ENCODE measurements around the gene FNDC3B. TPM values are rescaled to one million over a fixed set of nuclear protein-coding genes. Genes with fewer than 3 reads are reported as not detected.

Gene FNDC3B
- total RNA-seq, 1 experiment from 2014 or later = 173 TPM

- TF ChIP-seq SIN3A (IDR thresholded peaks at IDR 0.05; ENCODE audit: borderline replicate concordance, insufficient read depth, low read depth, low read length) (no peak), POLR2AphosphoS5 (IDR thresholded peaks at IDR 0.05; ENCODE audit: low read depth, low read length) (no peak), REST (IDR thresholded peaks at IDR 0.05; ENCODE audit: insufficient read depth in 1 of 2, low read depth in 2 of 2, low read length in 1 of 2) (no peak), TCF7L2 (IDR thresholded peaks at IDR 0.05; ENCODE audit: low read depth, low read length) (no peak), CTCF (IDR thresholded peaks at IDR 0.05) (no peak)
- Histone ChIP-seq H3K4me3 (ENCODE audit: low read depth in 2 of 2, low read length in 2 of 2) (no peak overlapping the region), H3K27me3 (ENCODE audit: control insufficient read depth, insufficient read depth, low read length) (no peaks in the 10 kb centered on the region), H3K36me3 (ENCODE audit: control insufficient read depth, insufficient read depth, low read length) (no peaks in the 10 kb centered on the region), H3K27ac (ENCODE audit: low read length) (0 out of 2 replicates have a peak overlapping the region, but pooled peaks have one; percentile 23), H3K4me1 (ENCODE audit: control insufficient read depth, insufficient read depth, low read length) (peaks cover 50% of the 10 kb centered on the region), H3K9me3 (ENCODE audit: control insufficient read depth, insufficient read depth, low read depth, low read length) (no peaks in the 10 kb centered on the region)
- ChIA-PET CTCF (no interaction called here), POLR2A (no interaction called here)
- no TSS peak for BruUV-seq (replicated peaks)
- ATAC-seq (no peak), DNase-seq (ENCODE audit: low read depth, low spot score) (no peak)
- intact Hi-C loops (cut with micrococcal nuclease; ENCODE audit: unreplicated experiment) = no loop called here
- in situ Hi-C loops (cut with HindIII; ENCODE audit: low pct_unique_long_range_greater_than_20kb, low sequenced_read_pairs) = no loop called here
Observed at GRCh38 chr3:172190980-172191379, 151.6 kb downstream of the FNDC3B start.

GRCh38 chr3:172191629-172192028, 152.3 kb downstream of the FNDC3B start:
- 0 out of 2 replicates have a peak overlapping the region, but pooled peaks have one; percentile 23 for H3K27ac ChIP-seq (ENCODE audit: low read length)
- POLR2A ChIA-PET = no interaction called here

More at GRCh38 chr3:172191629-172192028, 152.3 kb downstream of the FNDC3B start:
- no peaks in the 10 kb centered on the region for H3K36me3 ChIP-seq (ENCODE audit: control insufficient read depth, insufficient read depth, low read length)
- peaks cover 50% of the 10 kb centered on the region for H3K4me1 ChIP-seq (ENCODE audit: control insufficient read depth, insufficient read depth, low read length)
- H3K27me3 ChIP-seq (ENCODE audit: control insufficient read depth, insufficient read depth, low read length) = no peaks in the 10 kb centered on the region
- in situ Hi-C loops (cut with HindIII; ENCODE audit: low pct_unique_long_range_greater_than_20kb, low sequenced_read_pairs) (no loop called here), intact Hi-C loops (cut with micrococcal nuclease; ENCODE audit: unreplicated experiment) (no loop called here)
- TF ChIP-seq CTCF (IDR thresholded peaks at IDR 0.05) = no peak
- ATAC-seq (no peak), DNase-seq (ENCODE audit: low read depth, low spot score) (no peak)
- H3K9me3 ChIP-seq (ENCODE audit: control insufficient read depth, insufficient read depth, low read depth, low read length) = no peaks in the 10 kb centered on the region
- no TSS peak for BruUV-seq (replicated peaks)
- CTCF ChIA-PET = no interaction called here
- H3K4me3 ChIP-seq (ENCODE audit: low read depth in 2 of 2, low read length in 2 of 2) = no peak overlapping the region
